Measurements from ENCODE around the gene BCAS4.

BCAS4 gene

GRCh38 chr20:50844430-50845100, 49.7 kb downstream of the BCAS4 start:
- peak; percentile 90 for DNase-seq (ENCODE audit: low spot score)
- in situ Hi-C loops (cut with MboI; ENCODE audit: low pct_unique_long_range_greater_than_20kb, low sequenced_read_pairs, unreplicated experiment), result no loop called here
- no peak for TF ChIP-seq CTCF (IDR thresholded peaks at IDR 0.05; ENCODE audit: extremely low read depth, insufficient read depth, missing control alignments)

GRCh38 chr20:50845566-50846215, 50.8 kb downstream of the BCAS4 start:
- TF ChIP-seq CTCF (IDR thresholded peaks at IDR 0.05; ENCODE audit: extremely low read depth, insufficient read depth, missing control alignments), result no peak
- in situ Hi-C loops (cut with MboI; ENCODE audit: low pct_unique_long_range_greater_than_20kb, low sequenced_read_pairs, unreplicated experiment), result no loop called here
- DNase-seq (ENCODE audit: low spot score), result no peak

- DNase-seq (ENCODE audit: low spot score), result no peak
- no peak for TF ChIP-seq CTCF (IDR thresholded peaks at IDR 0.05; ENCODE audit: extremely low read depth, insufficient read depth, missing control alignments)
- in situ Hi-C loops (cut with MboI; ENCODE audit: low pct_unique_long_range_greater_than_20kb, low sequenced_read_pairs, unreplicated experiment), result no loop called here
Observed at GRCh38 chr20:50848341-50848808, 53.5 kb downstream of the BCAS4 start.

- in situ Hi-C loops (cut with MboI; ENCODE audit: low pct_unique_long_range_greater_than_20kb, low sequenced_read_pairs, unreplicated experiment), result no loop called here
- no peak for TF ChIP-seq CTCF (IDR thresholded peaks at IDR 0.05; ENCODE audit: extremely low read depth, insufficient read depth, missing control alignments)
- no peak for DNase-seq (ENCODE audit: low spot score)
Observed at GRCh38 chr20:50848846-50849673, 54.2 kb downstream of the BCAS4 start.

GRCh38 chr20:50850721-50851286, 55.9 kb downstream of the BCAS4 start:
- no peak for TF ChIP-seq CTCF (IDR thresholded peaks at IDR 0.05; ENCODE audit: extremely low read depth, insufficient read depth, missing control alignments)
- in situ Hi-C loops (cut with MboI; ENCODE audit: low pct_unique_long_range_greater_than_20kb, low sequenced_read_pairs, unreplicated experiment), result no loop called here
- DNase-seq (ENCODE audit: low spot score), result no peak

GRCh38 chr20:50852085-50852484, 57.2 kb downstream of the BCAS4 start:
- in situ Hi-C loops (cut with MboI; ENCODE audit: low pct_unique_long_range_greater_than_20kb, low sequenced_read_pairs, unreplicated experiment), result no loop called here
- TF ChIP-seq CTCF (IDR thresholded peaks at IDR 0.05; ENCODE audit: extremely low read depth, insufficient read depth, missing control alignments), result no peak
- DNase-seq (ENCODE audit: low spot score), result no peak
